Left ventricle myocardium inferior (tissue), 1 donor: ENCODE data around the gene TMEM94. TPM values are rescaled to one million over a fixed set of nuclear protein-coding genes. Genes with fewer than 3 reads are reported as not detected.

Experiments used
- DNase-seq: peaks from one replicate; pipeline ENCODE4 v3.0.0-alpha.2; 2020
- H3K27ac ChIP-seq: fragments of 200-600 bp; replicated peaks from 2 replicates; pipeline ENCODE4 v1.8.0; 2021
- H3K27me3 ChIP-seq: fragments of 200-600 bp; 2 replicates; pipeline ENCODE4 v1.8.0; 2021; ENCODE audit warnings: low read depth
- H3K36me3 ChIP-seq: fragments of 200-600 bp; 2 replicates; pipeline ENCODE4 v1.8.0; 2021
- H3K4me1 ChIP-seq: fragments of 200-600 bp; 2 replicates; pipeline ENCODE4 v1.8.0; 2021
- H3K4me3 ChIP-seq: fragments of 200-600 bp; 2 replicates; pipeline ENCODE4 v1.8.0; 2021; ENCODE audit warnings: mild to moderate bottlenecking, moderate library complexity
- H3K9me3 ChIP-seq: fragments of 200-600 bp; replicated peaks from 2 replicates; pipeline ENCODE4 v1.8.0; 2021
- CTCF ChIP-seq: fragments of 200-600 bp; IDR thresholded peaks from 2 replicates; pipeline ENCODE4 v1.8.0; 2021; ENCODE audit warnings: antibody characterized with exemption, mild to moderate bottlenecking, borderline replicate concordance
- intact Hi-C: fragments of 100-400 bp; cut with micrococcal nuclease; formaldehyde crosslinking; loops from one replicate; pipeline ENCODE4 v1.11.0; 2022
- microRNA-seq: library from miRNA; unstranded; fragments of <30 nt; microRNA quantifications from one replicate; pipeline ENCODE4 v1.2.0, GENCODE V29; 2020
- total RNA-seq: library from RNA; stranded (reverse); fragmentation: NEBNext Ultra II Directional; extraction: Animal tissue kit (Norgen Biotek cat#: 25700); gene quantifications from one replicate; pipeline ENCODE4 v1.2.1, GENCODE V29; 2021
- donor health status: DM: no; HTN: yes; CAD: no; lungs with severe emphysema.

The TMEM94 gene
- total RNA-seq, 1 donor from 2014 or later, result 38.8 TPM

DNA sequence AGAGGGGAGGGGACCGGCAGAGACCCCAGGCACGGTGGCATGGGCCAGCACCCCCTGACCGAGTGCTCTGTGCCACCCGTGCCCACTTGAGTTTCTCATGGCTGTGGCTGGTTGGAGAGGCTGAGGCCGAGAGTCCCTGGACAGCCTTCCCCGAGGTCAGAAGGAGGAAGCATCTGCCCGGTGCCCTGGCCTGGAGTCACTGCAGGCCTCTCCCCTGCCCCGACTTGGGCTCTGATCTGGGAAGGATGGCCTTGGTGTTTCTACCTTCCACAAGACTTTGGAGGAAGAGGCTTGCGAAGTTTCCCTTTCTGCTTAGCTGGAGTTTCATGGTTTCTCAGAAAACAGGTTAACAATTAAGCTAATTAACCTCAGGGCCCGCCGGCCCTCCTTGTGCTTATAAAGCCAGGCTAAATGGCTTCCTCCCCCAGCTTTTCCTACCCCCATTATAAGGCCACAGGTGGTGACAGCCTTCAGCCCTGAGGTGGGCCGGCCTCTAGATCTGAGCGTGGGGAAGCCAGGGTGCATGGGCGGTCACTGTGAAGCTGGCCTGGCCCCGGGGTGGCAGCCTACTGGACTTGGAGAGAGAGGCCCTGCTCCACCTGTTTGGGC, 86.4 kb downstream of the TMEM94 start:
- H3K4me1 ChIP-seq, result no peaks in the 10 kb centered on the region
- no peaks in the 10 kb centered on the region for H3K27me3 ChIP-seq
- TF ChIP-seq CTCF, result no peak
- DNase-seq, result no peak
- intact Hi-C loops, result no loop called here
- H3K27ac ChIP-seq, result no peak overlapping the region
- H3K36me3 ChIP-seq, result no peaks in the 10 kb centered on the region
- no peak overlapping the region for H3K4me3 ChIP-seq
- H3K9me3 ChIP-seq, result no peaks in the 10 kb centered on the region

DNA sequence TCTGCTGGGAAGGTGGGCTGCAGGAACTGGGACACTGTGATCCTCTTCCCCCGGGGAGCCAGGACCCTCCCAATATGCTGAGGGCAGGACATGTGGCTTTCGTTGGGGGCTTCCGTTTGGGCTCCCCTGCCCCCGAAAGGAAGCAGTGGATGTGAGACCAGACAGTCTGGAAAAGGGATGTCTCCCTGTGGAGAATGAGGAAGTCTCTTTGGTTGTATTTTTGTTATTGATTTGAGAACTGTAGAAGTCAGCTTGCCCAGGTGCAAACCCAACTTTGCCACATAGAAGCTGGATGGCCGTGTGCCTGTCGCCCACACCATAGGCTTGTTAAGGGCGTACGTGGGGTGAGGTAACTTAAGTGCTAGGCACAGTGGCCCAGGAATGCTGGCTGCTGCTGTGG, 87.8 kb downstream of the TMEM94 start:
- no peak for DNase-seq
- H3K9me3 ChIP-seq, result no peaks in the 10 kb centered on the region
- intact Hi-C loops, result no loop called here
- no peak overlapping the region for H3K4me3 ChIP-seq
- H3K27me3 ChIP-seq, result no peaks in the 10 kb centered on the region
- H3K36me3 ChIP-seq, result no peaks in the 10 kb centered on the region
- no peaks in the 10 kb centered on the region for H3K4me1 ChIP-seq
- H3K27ac ChIP-seq, result no peak overlapping the region
- TF ChIP-seq CTCF, result no peak

DNA sequence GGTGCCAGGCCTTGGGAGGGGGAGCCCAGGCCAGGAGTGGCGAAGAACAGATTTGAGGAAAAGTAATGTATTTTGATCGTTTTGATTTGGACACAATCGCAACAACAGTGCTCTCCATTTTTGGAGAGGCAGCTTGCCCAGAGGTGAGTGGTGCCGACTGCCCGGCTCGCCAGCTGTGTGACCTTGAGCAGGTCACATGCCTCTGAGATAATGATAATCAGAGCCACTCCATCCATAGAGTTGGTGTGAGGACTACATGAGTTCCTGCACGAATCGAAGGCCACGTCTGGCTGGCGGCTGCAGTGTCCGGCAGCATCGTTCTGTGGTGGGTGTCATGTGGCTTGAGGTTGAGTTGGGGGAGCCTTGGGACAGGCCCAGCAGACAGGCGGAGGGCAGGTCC, 89.7 kb downstream of the TMEM94 start:
- H3K9me3 ChIP-seq, result no peaks in the 10 kb centered on the region
- no peaks in the 10 kb centered on the region for H3K27me3 ChIP-seq
- DNase-seq, result no peak
- no peaks in the 10 kb centered on the region for H3K36me3 ChIP-seq
- H3K4me3 ChIP-seq, result no peak overlapping the region
- no peak for TF ChIP-seq CTCF
- H3K27ac ChIP-seq, result no peak overlapping the region
- peaks cover 4% of the 10 kb centered on the region for H3K4me1 ChIP-seq
- intact Hi-C loops, result no loop called here

- Histone ChIP-seq H3K9me3 (no peaks in the 10 kb centered on the region), H3K4me1 (peaks cover 4% of the 10 kb centered on the region), H3K4me3 (no peak overlapping the region), H3K36me3 (no peaks in the 10 kb centered on the region), H3K27ac (no peak overlapping the region), H3K27me3 (no peaks in the 10 kb centered on the region)
- DNase-seq, result no peak
- TF ChIP-seq CTCF, result no peak
- intact Hi-C loops, result no loop called here
These were observed 90.7 kb downstream of the TMEM94 start for GRCh38 chr17:75547091-75547490.

DNA sequence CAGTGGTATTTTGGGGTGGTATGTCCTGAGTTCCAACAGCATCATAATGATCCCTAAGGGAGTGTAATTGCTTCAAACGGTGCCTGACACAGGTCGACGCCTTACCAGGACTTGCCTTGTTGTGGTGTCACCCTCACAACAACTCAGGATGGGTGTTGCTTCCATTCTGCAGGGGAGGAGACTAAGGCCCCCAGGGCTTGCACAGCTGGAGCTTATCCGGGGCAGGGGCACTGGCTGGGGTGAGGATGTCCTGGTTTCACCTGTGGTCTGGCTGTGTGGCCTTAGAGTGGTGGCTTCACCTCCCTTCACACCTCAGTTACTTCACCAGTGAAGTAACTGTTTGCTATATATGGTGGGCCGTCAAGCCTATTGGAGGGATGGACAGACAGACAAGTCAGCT, 92.4 kb downstream of the TMEM94 start:
- no peaks in the 10 kb centered on the region for H3K27me3 ChIP-seq
- no peak for TF ChIP-seq CTCF
- H3K36me3 ChIP-seq, result no peaks in the 10 kb centered on the region
- intact Hi-C loops, result no loop called here
- DNase-seq, result no peak
- peaks cover 7% of the 10 kb centered on the region for H3K4me1 ChIP-seq
- H3K4me3 ChIP-seq, result no peak overlapping the region
- no peaks in the 10 kb centered on the region for H3K9me3 ChIP-seq
- no peak overlapping the region for H3K27ac ChIP-seq

Small RNA genes within 50 kb of the gene (microRNA-seq; reads per million reads assigned to microRNA genes)
- not detected for gene MIR6785

Other genes starting within 250 kb of the TMEM94 start
- 18.8 TPM for gene GGA3, start 195.0 kb upstream of the TMEM94 start, total RNA-seq
- gene MRPS7, start 194.8 kb upstream of the TMEM94 start, total RNA-seq, result 115 TPM
- 11.9 TPM for gene MIF4GD, start 185.4 kb upstream of the TMEM94 start, total RNA-seq
- 16.0 TPM for gene SLC25A19, start 167.2 kb upstream of the TMEM94 start, total RNA-seq
- 42.2 TPM for gene GRB2, start 51.0 kb upstream of the TMEM94 start, total RNA-seq
- gene CASKIN2, start 58.9 kb downstream of the TMEM94 start, total RNA-seq, result 34.3 TPM
- gene TSEN54, start 59.9 kb downstream of the TMEM94 start, total RNA-seq, result 6.8 TPM
- gene LLGL2, start 69.1 kb downstream of the TMEM94 start, total RNA-seq, result 2.0 TPM
- gene MYO15B, start 131.2 kb downstream of the TMEM94 start, total RNA-seq, result 43.0 TPM
- 14.0 TPM for gene SMIM5, start 176.8 kb downstream of the TMEM94 start, total RNA-seq
- 17.3 TPM for gene RECQL5, start 210.5 kb downstream of the TMEM94 start, total RNA-seq
- gene SAP30BP, start 210.7 kb downstream of the TMEM94 start, total RNA-seq, result 47.2 TPM